Activated T-cell treated with anti-CD3 and anti-CD28 coated beads, Interleukin-2, amount 50 U/mL, for 72 hours (primary cell): ENCODE data around the gene KCNJ13. TPM values are rescaled to one million over a fixed set of nuclear protein-coding genes. Genes with fewer than 3 reads are reported as not detected.
"Not testable (repeated sequence)": the region's sequence is repeated elsewhere in the genome, so short reads cannot be mapped to it uniquely, and the experiment has no call there.

ENCODE experiments used
- ATAC-seq, 2 donors: fragments of 150-1000 bp; cut with Tn5 transposase; replicated peaks in 1 of 2; 2 replicates each; pipeline ENCODE4 v1.10.0; 2021; ENCODE audit warnings: moderate library complexity in 2 of 2, mild to moderate bottlenecking in 1 of 2
- DNase-seq, 2 donors: peaks; one replicate each; pipeline ENCODE4 v3.0.0; 2021 to 2022; ENCODE audit warnings: mixed read lengths in 1 of 2
- H3K27ac Mint-ChIP-seq: one replicate; pipeline ENCODE4 v1.8.0; 2022; ENCODE audit warnings: mild to moderate bottlenecking, moderate library complexity, mixed read lengths
- H3K27me3 Mint-ChIP-seq: one replicate; pipeline ENCODE4 v1.8.0; 2022; ENCODE audit warnings: low read depth, mixed read lengths
- H3K36me3 Mint-ChIP-seq, 2 donors: one replicate each; pipeline ENCODE4 v1.8.0; 2022; ENCODE audit warnings: mixed read lengths in 2 of 2, mild to moderate bottlenecking in 1 of 2; ENCODE audit not compliant: insufficient read depth in 2 of 2
- H3K4me1 Mint-ChIP-seq: one replicate; pipeline ENCODE4 v1.8.0; 2022; ENCODE audit warnings: low read depth, mixed read lengths
- H3K4me3 Mint-ChIP-seq, 2 donors: one replicate each; pipeline ENCODE4 v1.8.0; 2022; ENCODE audit warnings: mild to moderate bottlenecking in 2 of 2, mixed read lengths in 2 of 2, moderate library complexity in 2 of 2
- H3K9me3 Mint-ChIP-seq, 2 donors: one replicate each; pipeline ENCODE4 v1.8.0; 2022; ENCODE audit warnings: mixed read lengths in 2 of 2
- total RNA-seq, 2 donors: library from RNA; stranded (reverse); gene quantifications; one replicate each; pipeline ENCODE4 v1.2.3, GENCODE V29; 2022

KCNJ13 gene
- total RNA-seq, 2 donors from 2014 or later, result not detected

DNA sequence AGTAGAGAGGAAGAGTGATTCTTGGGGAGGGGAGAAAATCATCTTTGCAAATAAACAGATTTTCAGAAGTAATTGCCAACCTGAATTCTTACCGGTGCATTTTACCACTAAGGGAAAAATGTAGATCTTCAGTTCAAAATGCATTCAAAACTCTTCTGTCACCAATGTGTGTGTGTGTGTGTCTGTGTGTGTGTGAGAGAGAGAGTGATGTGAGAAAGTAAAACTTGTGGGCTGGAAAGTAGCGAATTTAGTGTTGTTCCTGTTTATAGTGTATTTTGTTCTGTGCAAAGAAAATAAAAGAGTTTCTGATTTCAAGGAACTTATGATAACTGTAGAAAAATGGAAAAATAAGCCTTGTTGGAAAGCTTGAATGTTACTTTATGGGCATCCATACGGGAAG is 27.0 kb downstream of the KCNJ13 start:
- DNase-seq (no peak), ATAC-seq (no peak)
- Mint-ChIP-seq H3K4me3 (no peak overlapping the region), H3K27ac (peak overlapping the region; percentile 40), H3K36me3 (peaks cover 7 to 20% of the 10 kb centered on the region in 2 donors), H3K27me3 (no peaks in the 10 kb centered on the region), H3K4me1 (peaks cover 24% of the 10 kb centered on the region), H3K9me3 (no peaks in the 10 kb centered on the region)

DNA sequence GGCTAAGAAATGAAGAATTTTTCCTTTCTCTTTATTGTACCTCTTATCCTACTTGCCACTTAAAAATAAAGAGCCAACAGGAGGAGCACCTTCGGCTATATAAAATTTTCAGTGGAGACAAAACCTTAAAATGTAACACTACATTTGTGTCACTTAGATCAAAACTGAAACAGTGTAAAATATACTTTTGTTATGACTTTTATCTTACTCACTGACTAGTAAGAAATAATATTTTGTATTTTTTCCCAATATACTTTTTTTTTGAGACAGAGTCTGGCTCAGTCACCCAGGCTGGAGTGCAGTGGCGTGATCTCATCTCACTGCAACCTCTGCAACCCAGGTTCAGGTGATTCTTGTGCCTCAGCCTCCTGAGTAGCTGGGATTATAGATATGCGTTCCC is 28.3 kb downstream of the KCNJ13 start:
- DNase-seq (no peak), ATAC-seq (peak in 1 of 2 donors; percentile 58)

DNA sequence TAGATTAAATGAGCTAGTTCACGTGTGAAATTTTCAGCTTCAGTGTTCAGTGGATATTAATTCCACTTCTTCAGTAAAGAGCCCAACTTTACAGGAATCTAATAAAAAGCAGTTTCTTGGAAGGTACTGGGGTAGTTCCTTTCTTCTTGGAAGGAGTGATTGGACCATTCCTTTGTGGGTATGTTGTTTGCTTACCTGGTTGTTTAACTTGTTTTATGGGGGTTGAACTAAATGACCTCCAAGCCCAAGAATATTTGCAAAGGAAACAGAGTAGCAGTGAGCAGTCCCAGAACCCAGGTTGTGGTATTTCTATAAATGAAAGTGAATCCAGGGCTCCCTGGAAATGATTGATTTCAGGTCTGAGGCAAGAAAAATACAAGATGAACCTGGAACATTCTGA is 31.4 kb downstream of the KCNJ13 start:
- no peak overlapping the region for H3K27ac Mint-ChIP-seq
- H3K36me3 Mint-ChIP-seq, result peaks cover 5 to 12% of the 10 kb centered on the region in 2 donors
- ATAC-seq, result no peak
- no peak for DNase-seq
- no peak overlapping the region for H3K4me3 Mint-ChIP-seq
- no peaks in the 10 kb centered on the region for H3K27me3 Mint-ChIP-seq
- no peaks in the 10 kb centered on the region for H3K9me3 Mint-ChIP-seq
- peaks cover 20% of the 10 kb centered on the region for H3K4me1 Mint-ChIP-seq

More for the DNA sequence above, 28.3 kb downstream of the KCNJ13 start:
- H3K4me3 Mint-ChIP-seq, result peak overlapping the region in 1 of 2 donors; percentile 66
- no peaks in the 10 kb centered on the region for H3K9me3 Mint-ChIP-seq
- no peaks in the 10 kb centered on the region for H3K27me3 Mint-ChIP-seq
- H3K27ac Mint-ChIP-seq, result peak overlapping the region; percentile 91
- H3K4me1 Mint-ChIP-seq, result peaks cover 24% of the 10 kb centered on the region
- peaks cover 7 to 20% of the 10 kb centered on the region in 2 donors for H3K36me3 Mint-ChIP-seq

DNA sequence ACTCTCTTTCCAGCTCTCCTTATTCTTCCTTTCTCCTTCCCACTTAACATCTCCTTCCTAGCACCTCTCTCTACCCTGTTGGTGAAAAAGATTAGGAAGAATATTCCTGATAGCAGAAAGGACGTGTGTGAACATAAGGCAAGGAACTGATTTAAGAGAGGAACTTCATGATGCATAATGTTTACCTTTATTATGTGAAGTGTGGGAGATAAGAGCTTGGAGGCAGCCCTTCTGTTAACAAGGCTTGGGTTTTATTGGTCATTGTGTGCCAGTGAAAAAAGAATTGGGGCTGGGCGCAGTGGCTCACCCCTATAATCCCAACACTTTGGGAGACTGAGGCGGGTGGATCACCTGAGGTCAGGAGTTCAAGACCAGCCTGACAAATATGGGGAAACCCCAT is 34.4 kb downstream of the KCNJ13 start:
- no peak for ATAC-seq
- H3K27ac Mint-ChIP-seq, result no peak overlapping the region
- no peak overlapping the region for H3K4me3 Mint-ChIP-seq
- DNase-seq, result no peak
- H3K4me1 Mint-ChIP-seq, result no peaks in the 10 kb centered on the region
- no peaks in the 10 kb centered on the region for H3K9me3 Mint-ChIP-seq
- H3K27me3 Mint-ChIP-seq, result no peaks in the 10 kb centered on the region
- H3K36me3 Mint-ChIP-seq, result peaks cover 0 to 5% of the 10 kb centered on the region in 2 donors

- no peaks in the 10 kb centered on the region for H3K9me3 Mint-ChIP-seq
- ATAC-seq (no peak), DNase-seq (no peak)
- peaks cover 0 to 5% of the 10 kb centered on the region in 2 donors for H3K36me3 Mint-ChIP-seq
- H3K4me3 Mint-ChIP-seq, result no peak overlapping the region
- H3K27me3 Mint-ChIP-seq, result no peaks in the 10 kb centered on the region
- no peaks in the 10 kb centered on the region for H3K4me1 Mint-ChIP-seq
- H3K27ac Mint-ChIP-seq, result no peak overlapping the region
Measured at GRCh38 chr2:232741294-232741693, 35.1 kb downstream of the KCNJ13 start.

GRCh38 chr2:232731470-232731869 is 44.9 kb downstream of the KCNJ13 start:
- Mint-ChIP-seq H3K4me1 (no peaks in the 10 kb centered on the region), H3K4me3 (no peak overlapping the region), H3K9me3 (no peaks in the 10 kb centered on the region), H3K27ac (peak overlapping the region; percentile 23), H3K27me3 (no peaks in the 10 kb centered on the region), H3K36me3 (peaks cover 4 to 16% of the 10 kb centered on the region in 2 donors)
- ATAC-seq (no peak), DNase-seq (no peak)

GRCh38 chr2:232728785-232729184 is 47.6 kb downstream of the KCNJ13 start:
- Mint-ChIP-seq H3K36me3 (peaks cover 8 to 19% of the 10 kb centered on the region in 2 donors), H3K27me3 (no peaks in the 10 kb centered on the region), H3K27ac (no peak overlapping the region), H3K4me1 (no peaks in the 10 kb centered on the region), H3K4me3 (no peak overlapping the region), H3K9me3 (no peaks in the 10 kb centered on the region)
- ATAC-seq (no peak), DNase-seq (no peak)

GRCh38 chr2:232723027-232723426 is 53.3 kb downstream of the KCNJ13 start:
- Mint-ChIP-seq H3K9me3 (no peaks in the 10 kb centered on the region), H3K36me3 (peaks cover 16 to 35% of the 10 kb centered on the region in 2 donors), H3K27ac (no peak overlapping the region), H3K4me1 (peaks cover 20% of the 10 kb centered on the region), H3K27me3 (no peaks in the 10 kb centered on the region), H3K4me3 (no peak overlapping the region)
- no peak for ATAC-seq
- no peak for DNase-seq

DNA sequence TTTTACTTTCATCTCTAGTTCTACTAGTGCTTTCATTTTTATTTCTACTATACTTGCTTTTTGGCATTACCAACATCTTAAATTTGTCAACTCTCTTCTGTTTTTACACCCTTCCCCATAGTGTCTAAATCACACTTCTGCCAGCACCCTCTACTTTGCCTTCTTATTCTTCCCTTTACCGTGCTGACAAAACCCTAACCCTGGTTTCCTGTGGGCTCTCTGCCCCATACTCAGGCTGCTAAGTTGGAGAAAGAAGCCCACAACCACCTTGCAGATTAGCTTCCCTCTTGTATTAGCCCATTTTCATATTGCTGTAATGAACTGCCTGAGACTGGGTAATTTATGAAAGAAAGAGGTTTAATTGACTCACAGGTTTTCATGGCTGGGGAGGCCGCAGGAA is 54.5 kb downstream of the KCNJ13 start:
- DNase-seq (no peak), ATAC-seq (no peak)
- peak overlapping the region; percentile 78 for H3K27ac Mint-ChIP-seq
- H3K36me3 Mint-ChIP-seq, result peaks cover 19 to 35% of the 10 kb centered on the region in 2 donors
- H3K4me1 Mint-ChIP-seq, result peaks cover 20% of the 10 kb centered on the region
- peak overlapping the region in 1 of 2 donors; percentile 4 for H3K4me3 Mint-ChIP-seq
- peaks cover 0 to 2% of the 10 kb centered on the region in 2 donors for H3K9me3 Mint-ChIP-seq
- H3K27me3 Mint-ChIP-seq, result no peaks in the 10 kb centered on the region

- Mint-ChIP-seq H3K4me3 (peak overlapping the region in 1 of 2 donors; percentile 4), H3K4me1 (peaks cover 23% of the 10 kb centered on the region), H3K27ac (peak overlapping the region; percentile 78), H3K27me3 (no peaks in the 10 kb centered on the region), H3K36me3 (peaks cover 19 to 38% of the 10 kb centered on the region in 2 donors), H3K9me3 (peaks cover 0 to 2% of the 10 kb centered on the region in 2 donors)
- DNase-seq, result no peak
- no peak for ATAC-seq
Measured at GRCh38 chr2:232721261-232721660, 55.1 kb downstream of the KCNJ13 start.

GRCh38 chr2:232720056-232720455 is 56.3 kb downstream of the KCNJ13 start:
- DNase-seq, ATAC-seq, H3K9me3 Mint-ChIP-seq, H3K27me3 Mint-ChIP-seq, H3K4me3 Mint-ChIP-seq, H3K27ac Mint-ChIP-seq: not testable (repeated sequence)
- H3K36me3 Mint-ChIP-seq, result peaks cover 17 to 34% of the 10 kb centered on the region in 2 donors
- H3K4me1 Mint-ChIP-seq, result peaks cover 24% of the 10 kb centered on the region

Other genes with a start within 250 kb of the KCNJ13 start
- gene CHRNG, start 236.9 kb downstream of the KCNJ13 start, total RNA-seq, result not detected
- 10 to 100 TPM in 1 of 2 donors, 1 to 10 TPM in 1; 7.0 to 10.5 TPM for gene TIGD1, start 226.0 kb downstream of the KCNJ13 start, total RNA-seq
- gene EIF4E2, start 225.9 kb downstream of the KCNJ13 start, total RNA-seq, result 10 to 100 TPM; 42.6 to 42.7 TPM
- 1 to 10 TPM; 1.0 to 1.8 TPM for gene EFHD1, start 143.0 kb downstream of the KCNJ13 start, total RNA-seq
- 10 to 100 TPM; 61.2 to 62.7 TPM for gene GIGYF2, start 79.2 kb downstream of the KCNJ13 start, total RNA-seq
- gene SNORC, start 93.7 kb upstream of the KCNJ13 start, total RNA-seq, result 1 to 10 TPM; 4.0 to 4.1 TPM
- 1 to 10 TPM in 1 of 2 donors, under 1 TPM in 1; 0.55 to 2.3 TPM for gene NGEF, start 236.7 kb upstream of the KCNJ13 start, total RNA-seq